Fibroblast of skin of left biceps (primary cell): ENCODE data around the gene NSA2.

Experiments
- DNase-seq, 2 experiments: peaks; one replicate each; pipeline ENCODE4 v3.0.0-alpha.2; 2013; ENCODE audit warnings: low read depth in 2 of 2

The NSA2 gene

DNA sequence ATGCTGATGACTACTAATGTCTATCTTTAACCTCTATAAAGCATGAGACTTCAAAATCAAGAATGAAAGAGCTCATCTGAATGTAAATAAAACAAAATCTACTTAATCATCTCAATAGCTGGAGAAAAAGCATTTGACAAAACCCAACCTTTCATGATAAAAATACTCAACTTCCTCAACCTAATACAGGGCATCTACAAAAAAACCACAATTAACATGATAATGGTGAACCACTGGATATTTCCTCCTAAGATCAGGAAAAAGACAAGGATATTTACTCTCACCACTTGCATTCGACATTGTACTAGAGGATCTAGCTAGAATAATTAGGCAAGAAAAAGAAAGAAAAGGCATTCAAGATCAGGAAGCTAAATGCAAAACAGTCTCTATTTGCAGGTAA lies 49.8 kb downstream of the NSA2 start:
- DNase-seq = no peak

- no peak for DNase-seq
These were observed 55.2 kb downstream of the NSA2 start for GRCh38 chr5:74822288-74822687.

DNA sequence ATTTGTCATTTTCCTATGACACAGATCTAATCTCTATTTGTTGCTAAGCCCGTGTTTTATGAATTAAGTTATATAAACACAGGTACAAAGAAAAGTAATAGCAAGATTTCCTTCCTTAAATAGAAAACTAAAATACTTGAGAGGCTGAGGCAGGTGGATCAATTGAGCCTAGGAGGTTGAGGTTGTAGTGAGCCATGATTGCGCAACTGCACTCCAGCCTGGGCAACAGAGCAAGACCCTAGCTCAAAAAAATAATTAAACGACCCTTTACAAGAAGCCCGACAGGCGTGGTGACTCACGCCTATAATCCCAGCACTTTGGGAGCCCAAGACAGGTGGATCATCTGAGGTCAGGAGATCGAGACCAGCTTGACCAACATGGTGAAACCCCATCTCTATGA lies 62.4 kb downstream of the NSA2 start:
- no peak for DNase-seq
